Common myeloid progenitor, CD34-positive (primary cell): Measurements from ENCODE around the gene ATP9B.

ENCODE experiments used
- CTCF ChIA-PET: fragments of 350-600 bp; sonication (Branson Sonifier 250); formaldehyde crosslinking; loops from one replicate; lab custom pipeline; 2021; ENCODE audit warnings: antibody characterized with exemption; lab: Charles Lee
- POLR2A ChIA-PET: fragments of 350-600 bp; sonication (Branson Sonifier 250); formaldehyde crosslinking; loops from one replicate; lab custom pipeline; 2021; ENCODE audit warnings: antibody characterized with exemption; lab: Charles Lee
- DNase-seq, 3 donors: peaks; one replicate each; pipeline versions ENCODE4 v3.0.0 to v3.0.0-alpha.2; 2013
- H3K27ac ChIP-seq, 2 experiments: 1 replicate in 1 of 2; 2 replicates in 1 of 2; pipeline ENCODE4 v1.7.0; 2013; ENCODE audit warnings: inconsistent platforms in 2 of 2, low read length in 2 of 2, mild to moderate bottlenecking in 2 of 2, low read depth in 1 of 2, moderate library complexity in 1 of 2; ENCODE audit not compliant: severe bottlenecking in 2 of 2, insufficient read depth in 1 of 2, poor library complexity in 1 of 2
- H3K27me3 ChIP-seq, 5 experiments: replicated peaks in 2 of 5; 1 replicate in 3 of 5; 2 replicates in 2 of 5; pipeline versions ENCODE4 v1.6.1 to v1.7.0; 2013; ENCODE audit warnings: low read length in 4 of 5, mild to moderate bottlenecking in 2 of 5, moderate library complexity in 2 of 5, inconsistent platforms in 1 of 5; ENCODE audit not compliant: insufficient read depth in 5 of 5, control insufficient read depth in 4 of 5
- H3K36me3 ChIP-seq, 4 experiments: 1 replicate in 2 of 4; 2 replicates in 2 of 4; pipeline versions ENCODE4 v1.6.1 to v1.7.0; 2013; ENCODE audit warnings: low read length in 3 of 4, control low read depth in 1 of 4, mild to moderate bottlenecking in 1 of 4; ENCODE audit not compliant: control insufficient read depth in 4 of 4, insufficient read depth in 4 of 4
- H3K4me1 ChIP-seq, 4 experiments: 1 replicate in 3 of 4; 2 replicates in 1 of 4; pipeline versions ENCODE4 v1.6.1 to v1.7.1; 2013; ENCODE audit warnings: low read length in 3 of 4, mild to moderate bottlenecking in 3 of 4, control low read depth in 1 of 4, inconsistent platforms in 1 of 4, moderate library complexity in 1 of 4; ENCODE audit not compliant: control insufficient read depth in 4 of 4, insufficient read depth in 4 of 4; ENCODE audit errors: control extremely low read depth in 1 of 4
- H3K4me3 ChIP-seq, 7 experiments: 1 replicate in 4 of 7; 2 replicates in 3 of 7; pipeline versions ENCODE4 v1.5.1 to v1.7.0; 2013; ENCODE audit warnings: mild to moderate bottlenecking in 7 of 7, low read length in 6 of 7, moderate library complexity in 6 of 7, inconsistent platforms in 2 of 7, low read depth in 2 of 7, control low read depth in 1 of 7; ENCODE audit not compliant: insufficient read depth in 4 of 7, control insufficient read depth in 1 of 7; ENCODE audit errors: extremely low read depth in 1 of 7
- H3K9me3 ChIP-seq, 5 experiments: 1 replicate in 4 of 5; 2 replicates in 1 of 5; pipeline versions ENCODE4 v1.6.1 to v1.7.1; 2013; ENCODE audit warnings: low read length in 4 of 5, mild to moderate bottlenecking in 2 of 5, inconsistent platforms in 1 of 5, low read depth in 1 of 5, moderate library complexity in 1 of 5; ENCODE audit not compliant: control insufficient read depth in 4 of 5, insufficient read depth in 2 of 5; ENCODE audit errors: control extremely low read depth in 1 of 5
- WGBS: methylation state at CpG from one replicate; pipeline ENCODE4 v1.1.5; 2013; ENCODE audit not compliant: insufficient coverage; 5-methylcytosine and 5-hydroxymethylcytosine counted together

ATP9B gene

DNA sequence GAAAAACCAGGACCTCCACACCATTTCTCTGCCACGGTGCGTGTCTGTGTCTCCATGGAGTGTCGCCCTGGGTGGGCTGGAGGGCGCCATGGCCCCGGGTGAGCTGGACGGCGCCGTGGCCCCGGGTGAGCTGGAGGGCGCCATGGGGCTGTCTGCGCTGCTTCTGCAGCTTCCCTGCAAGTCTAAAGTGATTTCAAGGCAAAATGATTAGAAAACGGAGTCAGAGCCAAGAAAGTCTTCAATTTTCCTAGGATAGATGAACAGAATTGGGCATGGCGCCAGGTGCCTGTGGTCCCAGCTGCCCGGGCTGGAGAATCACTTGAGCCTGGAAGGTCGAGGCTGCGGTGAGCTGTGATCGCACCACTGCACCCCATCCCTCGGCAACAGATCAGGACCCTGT, 298.8 kb downstream of the ATP9B start:
- Histone ChIP-seq H3K4me3 (no peak overlapping the region), H3K27me3 (no peaks in the 10 kb centered on the region), H3K36me3 (peaks cover 0 to 17% (median 5%) of the 10 kb centered on the region in 4 experiments), H3K27ac (no peak overlapping the region), H3K9me3 (no peaks in the 10 kb centered on the region), H3K4me1 (peaks cover 2 to 26% (median 21%) of the 10 kb centered on the region in 4 experiments)
- ChIA-PET POLR2A (interaction anchor here (1.2 kb wide), 1 partner anchor 8 kb away, joined by 3 read pairs; no protein-coding TSS in a partner anchor), CTCF (interaction anchor here (0.9 to 2.0 kb wide), 3 partner anchors 9 to 12 kb away, joined by 3 to 6 read pairs (median 3); no protein-coding TSS in a partner anchor)
- no peak for DNase-seq
- 88% methylated on average over 17 of the region's 18 CpGs for whole genome bisulfite sequencing

DNA sequence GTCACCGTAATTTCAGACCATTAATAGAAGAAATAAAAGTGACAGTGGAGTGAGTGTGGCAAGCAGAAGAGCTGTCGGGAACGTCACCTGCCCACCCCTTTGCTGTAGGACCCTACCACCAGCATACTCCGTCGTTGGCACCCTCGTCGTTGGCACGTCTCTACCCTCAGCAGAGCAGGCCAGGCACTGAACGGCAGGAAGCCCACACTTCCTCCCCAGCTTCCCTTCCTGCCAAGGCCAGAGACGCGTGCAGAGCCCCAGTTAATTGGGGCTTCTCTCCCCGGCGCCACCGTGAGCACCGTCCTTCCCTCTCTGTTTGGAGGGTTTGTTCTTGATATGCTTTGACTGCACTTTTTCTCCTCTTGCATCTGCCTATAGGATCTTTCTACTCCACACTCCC, 299.5 kb downstream of the ATP9B start:
- H3K9me3 ChIP-seq, result no peaks in the 10 kb centered on the region
- 0% methylated on average over 7 of the region's 15 CpGs for WGBS
- H3K4me3 ChIP-seq, result peak overlapping the region in 1 of 7 experiments; percentile 19
- no peak overlapping the region for H3K27ac ChIP-seq
- peaks cover 0 to 11% (median under 1%) of the 10 kb centered on the region in 4 experiments for H3K36me3 ChIP-seq
- peak; percentile 44 to 78 (median 65) for DNase-seq
- peaks cover 2 to 26% (median 21%) of the 10 kb centered on the region in 4 experiments for H3K4me1 ChIP-seq
- ChIA-PET CTCF (interaction anchor here (1.0 to 2.0 kb wide), 3 partner anchors 9 to 11 kb away, joined by 3 to 6 read pairs (median 4); no protein-coding TSS in a partner anchor), POLR2A (interaction anchor here (1.2 kb wide), 1 partner anchor 9 kb away, joined by 3 read pairs; no protein-coding TSS in a partner anchor)
- no peaks in the 10 kb centered on the region for H3K27me3 ChIP-seq

DNA sequence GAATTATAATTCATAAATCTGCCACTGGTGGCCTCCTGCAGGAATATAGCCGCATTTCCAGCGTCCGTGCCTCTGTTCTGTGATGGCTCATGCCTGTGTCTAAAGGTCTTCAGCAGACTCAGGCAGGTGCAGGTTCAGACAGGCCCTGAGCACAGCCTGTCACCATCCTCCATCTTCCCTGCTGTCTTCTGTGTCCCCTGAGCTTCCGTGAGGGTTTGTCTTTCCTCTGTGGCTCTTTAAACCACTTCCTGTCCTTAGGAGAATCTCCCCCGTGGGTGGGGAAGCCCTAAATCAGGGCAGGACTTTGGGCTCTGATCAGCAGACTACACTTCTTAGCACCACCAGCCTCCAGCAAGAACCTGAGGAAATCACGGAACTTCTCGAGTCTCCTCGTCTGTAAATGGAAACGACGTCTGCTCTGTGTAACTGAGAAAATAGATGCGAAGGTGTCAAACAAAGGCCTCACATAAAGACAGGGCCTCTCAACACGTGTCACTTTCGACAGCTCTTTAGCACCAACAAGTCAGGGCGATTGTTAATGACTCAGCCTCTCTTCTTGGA, 302.4 kb downstream of the ATP9B start:
- WGBS, result 76% methylated on average over 13 of the region's 14 CpGs
- Histone ChIP-seq H3K27ac (no peak overlapping the region), H3K27me3 (no peaks in the 10 kb centered on the region), H3K4me3 (no peak overlapping the region), H3K4me1 (peaks cover 2 to 26% (median 21%) of the 10 kb centered on the region in 4 experiments), H3K36me3 (peaks cover 0 to 11% (median 10%) of the 10 kb centered on the region in 4 experiments), H3K9me3 (no peaks in the 10 kb centered on the region)
- CTCF ChIA-PET, result interaction anchor here (1.2 to 1.4 kb wide), 2 partner anchors 8 to 158 kb away, joined by 3 read pairs; no protein-coding TSS in a partner anchor
- POLR2A ChIA-PET, result no interaction called here
- DNase-seq, result peak in 2 of 3 donors; percentile 16 to 18

DNA sequence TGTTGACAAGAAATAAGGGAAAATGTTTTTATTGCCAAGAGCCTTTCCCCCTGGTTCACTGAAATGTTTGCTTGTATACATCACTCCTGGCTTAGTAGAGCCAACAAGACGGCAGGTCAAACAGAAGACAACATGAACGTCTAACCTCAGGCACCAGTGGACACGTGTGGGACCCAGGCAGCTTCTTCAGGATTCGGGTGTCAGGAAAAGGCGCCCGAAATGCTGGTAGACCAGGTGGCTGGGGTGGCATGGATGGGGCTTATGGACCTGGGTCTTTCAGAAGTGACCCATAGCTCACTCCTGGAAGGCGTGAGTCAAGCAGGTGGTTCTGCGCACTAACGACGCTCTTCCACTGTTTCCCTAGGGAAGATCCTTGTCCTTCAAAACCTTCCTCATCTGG, 303.3 kb downstream of the ATP9B start:
- H3K9me3 ChIP-seq, result no peaks in the 10 kb centered on the region
- H3K36me3 ChIP-seq, result peaks cover 0 to 15% (median 13%) of the 10 kb centered on the region in 4 experiments
- no peak overlapping the region for H3K27ac ChIP-seq
- ChIA-PET POLR2A (no interaction called here), CTCF (interaction anchor here (1.4 kb wide), 1 partner anchor 8 kb away, joined by 3 read pairs; no protein-coding TSS in a partner anchor)
- 93% methylated on average over 6 of the region's 10 CpGs for WGBS
- DNase-seq, result no peak
- H3K27me3 ChIP-seq, result no peaks in the 10 kb centered on the region
- no peak overlapping the region for H3K4me3 ChIP-seq
- H3K4me1 ChIP-seq, result peaks cover 2 to 26% (median 22%) of the 10 kb centered on the region in 4 experiments

DNA sequence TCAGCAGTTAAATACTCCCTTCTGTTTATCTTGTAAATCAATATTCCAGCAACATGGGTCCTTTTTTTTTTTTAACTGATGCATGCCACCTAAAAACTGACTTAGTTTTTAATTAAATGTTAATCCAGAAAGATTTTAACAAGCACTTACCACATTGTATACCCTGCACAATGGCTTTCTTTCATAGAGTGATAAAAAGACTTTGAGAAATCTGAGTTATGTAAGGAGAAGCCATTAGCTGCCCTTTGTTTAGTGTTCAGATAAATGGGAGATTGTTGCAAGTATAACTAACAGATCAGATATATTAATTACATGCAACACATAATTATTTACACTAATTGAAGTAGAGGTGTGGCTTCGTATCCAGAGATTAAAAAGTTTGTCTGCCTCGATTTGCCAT, 303.8 kb downstream of the ATP9B start:
- H3K27ac ChIP-seq, result no peak overlapping the region
- 100% methylated on average over 1 of the region's 2 CpGs for WGBS
- H3K36me3 ChIP-seq, result peaks cover 0 to 19% (median 15%) of the 10 kb centered on the region in 4 experiments
- ChIA-PET CTCF (interaction anchor here (13.6 kb wide), 1 partner anchor 156 kb away, joined by 164 read pairs; no protein-coding TSS in a partner anchor), POLR2A (no interaction called here)
- H3K9me3 ChIP-seq, result no peaks in the 10 kb centered on the region
- no peak for DNase-seq
- peaks cover 2 to 23% (median 17%) of the 10 kb centered on the region in 4 experiments for H3K4me1 ChIP-seq
- H3K27me3 ChIP-seq, result no peaks in the 10 kb centered on the region
- no peak overlapping the region for H3K4me3 ChIP-seq

DNA sequence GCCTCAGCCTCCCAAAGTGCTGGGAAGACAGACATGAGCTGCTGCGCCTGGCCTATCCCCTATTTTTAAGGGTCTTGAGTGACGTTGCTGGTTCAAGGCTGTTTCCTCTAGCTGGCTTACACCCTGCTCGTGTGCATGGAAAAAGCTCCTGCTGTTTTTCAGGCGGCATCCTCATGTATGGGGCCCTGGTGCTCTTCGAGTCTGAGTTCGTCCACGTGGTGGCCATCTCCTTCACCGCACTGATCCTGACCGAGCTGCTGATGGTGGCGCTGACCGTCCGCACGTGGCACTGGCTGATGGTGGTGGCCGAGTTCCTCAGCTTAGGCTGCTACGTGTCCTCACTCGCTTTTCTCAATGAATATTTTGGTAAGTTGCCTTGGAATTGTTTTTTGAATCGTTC, 304.5 kb downstream of the ATP9B start:
- ChIA-PET CTCF (interaction anchor here (11.8 to 13.6 kb wide), 2 partner anchors 155 to 269 kb away, joined by 136 to 164 read pairs; no protein-coding TSS in a partner anchor), POLR2A (no interaction called here)
- peaks cover 0 to 24% (median 15%) of the 10 kb centered on the region in 4 experiments for H3K36me3 ChIP-seq
- H3K27me3 ChIP-seq, result no peaks in the 10 kb centered on the region
- H3K4me3 ChIP-seq, result no peak overlapping the region
- H3K27ac ChIP-seq, result no peak overlapping the region
- H3K4me1 ChIP-seq, result peaks cover 0 to 15% (median 11%) of the 10 kb centered on the region in 4 experiments
- 96% methylated on average over 16 of the region's 17 CpGs for WGBS
- H3K9me3 ChIP-seq, result no peaks in the 10 kb centered on the region
- no peak for DNase-seq
